RCC 7860 (cell line): Measurements from ENCODE around the gene THRB.

Experiments
- DNase-seq: peaks from one replicate; pipeline ENCODE4 v3.0.0-alpha.2; 2015; ENCODE audit warnings: low spot score
- FAIRE-seq: peaks from 2 replicates; lab custom pipeline; 2012; peaks lifted over from hg19 to GRCh38; lab: Jason Lieb, UNC

Gene THRB

GRCh38 chr3:24513463-24513862 lies 18.8 kb upstream of the THRB start:
- DNase-seq, result no peak
- no peak for FAIRE-seq

- DNase-seq, result no peak
- no peak for FAIRE-seq
Observed at GRCh38 chr3:24512564-24513197, 18.0 kb upstream of the THRB start.

- FAIRE-seq, result no peak
- DNase-seq, result no peak
Observed at GRCh38 chr3:24510030-24510648, 15.5 kb upstream of the THRB start.

- no peak for DNase-seq
- FAIRE-seq, result no peak
Observed at GRCh38 chr3:24508423-24508839, 13.8 kb upstream of the THRB start.

- no peak for DNase-seq
- no peak for FAIRE-seq
Observed at GRCh38 chr3:24507776-24508422, 13.2 kb upstream of the THRB start.

- FAIRE-seq (no peak), DNase-seq (no peak)
Observed at GRCh38 chr3:24506966-24507775, 12.5 kb upstream of the THRB start.

- DNase-seq (no peak), FAIRE-seq (no peak)
Observed at GRCh38 chr3:24505691-24506550, 11.3 kb upstream of the THRB start.

- FAIRE-seq (no peak), DNase-seq (no peak)
Observed at GRCh38 chr3:24504772-24505171, 10.1 kb upstream of the THRB start.

- no peak for DNase-seq
- FAIRE-seq, result no peak
Observed at GRCh38 chr3:24503616-24504113, 9.0 kb upstream of the THRB start.

GRCh38 chr3:24502690-24503089 lies 8.0 kb upstream of the THRB start:
- DNase-seq, result peak; percentile 34
- FAIRE-seq, result peak; percentile 65

- FAIRE-seq (no peak), DNase-seq (no peak)
Observed at GRCh38 chr3:24500806-24501205, 6.2 kb upstream of the THRB start.

- FAIRE-seq (no peak), DNase-seq (no peak)
Observed at GRCh38 chr3:24499991-24500390, 5.3 kb upstream of the THRB start.

GRCh38 chr3:24498796-24499195 lies 4.1 kb upstream of the THRB start:
- DNase-seq (no peak), FAIRE-seq (no peak)

GRCh38 chr3:24498391-24498790 lies 3.7 kb upstream of the THRB start:
- FAIRE-seq (no peak), DNase-seq (no peak)

GRCh38 chr3:24497942-24498341 lies 3.3 kb upstream of the THRB start:
- DNase-seq (no peak), FAIRE-seq (no peak)

- FAIRE-seq, result peak; percentile 11
- peak; percentile 49 for DNase-seq
Observed at GRCh38 chr3:24496529-24497482, 2.2 kb upstream of the THRB start.

- FAIRE-seq (no peak), DNase-seq (no peak)
Observed at GRCh38 chr3:24495326-24495994, 810 bp upstream of the THRB start.

GRCh38 chr3:24493746-24494617 lies 668 bp downstream of the THRB start:
- DNase-seq, result peak; percentile 38
- FAIRE-seq, result no peak
